Activated B cell treated with CpG ODN at 0.5 μM for 24 hours (primary cell): Measurements from ENCODE around the gene RFTN1. TPM values are rescaled to one million over a fixed set of nuclear protein-coding genes. Genes with fewer than 3 reads are reported as not detected.

Experiments used
- ATAC-seq: fragments of 200-7000 bp; cut with Tn5 transposase; one replicate; pipeline ENCODE4 v1.10.0; 2021; ENCODE audit warnings: low read depth, mild to moderate bottlenecking, moderate library complexity
- CTCF ChIA-PET: fragments of 350-600 bp; sonication (Branson Sonifier 250); formaldehyde crosslinking; loops from one replicate; lab custom pipeline; 2021; ENCODE audit warnings: antibody characterized with exemption; lab: Charles Lee
- POLR2A ChIA-PET: fragments of 350-600 bp; sonication (Branson Sonifier 250); formaldehyde crosslinking; loops from one replicate; lab custom pipeline; 2021; ENCODE audit warnings: antibody characterized with exemption; lab: Charles Lee
- DNase-seq: peaks from one replicate; pipeline ENCODE4 v3.0.0; 2022
- H3K27ac Mint-ChIP-seq: one replicate; pipeline ENCODE4 v1.8.0; 2020; ENCODE audit warnings: mixed read lengths
- H3K27me3 Mint-ChIP-seq: one replicate; pipeline ENCODE4 v1.8.0; 2021; ENCODE audit warnings: mixed read lengths
- H3K36me3 Mint-ChIP-seq: one replicate; pipeline ENCODE4 v1.8.0; 2021; ENCODE audit warnings: low read depth, mixed read lengths
- H3K4me1 Mint-ChIP-seq: one replicate; pipeline ENCODE4 v1.8.0; 2021; ENCODE audit warnings: mixed read lengths
- H3K4me3 Mint-ChIP-seq: one replicate; pipeline ENCODE4 v1.8.0; 2020; ENCODE audit warnings: mild to moderate bottlenecking, mixed read lengths
- H3K9me3 Mint-ChIP-seq: one replicate; pipeline ENCODE4 v1.8.0; 2020; ENCODE audit warnings: mixed read lengths
- intact Hi-C: fragments of 100-400 bp; cut with micrococcal nuclease; formaldehyde crosslinking; loops from one replicate; pipeline ENCODE4 v1.15.1; 2024
- total RNA-seq: library from RNA; stranded (reverse); gene quantifications from 2 replicates; pipeline ENCODE4 v1.2.3, GENCODE V29; 2022
- TF ChIP-seq, protein P1 (sequence below): fragments of 200-600 bp; IDR thresholded peaks from one replicate; pipeline ENCODE4 v1.8.0; 2022; ENCODE audit warnings: antibody characterized with exemption, mild to moderate bottlenecking

Gene RFTN1
- total RNA-seq, 1 donor from 2014 or later, result 365 TPM

DNA sequence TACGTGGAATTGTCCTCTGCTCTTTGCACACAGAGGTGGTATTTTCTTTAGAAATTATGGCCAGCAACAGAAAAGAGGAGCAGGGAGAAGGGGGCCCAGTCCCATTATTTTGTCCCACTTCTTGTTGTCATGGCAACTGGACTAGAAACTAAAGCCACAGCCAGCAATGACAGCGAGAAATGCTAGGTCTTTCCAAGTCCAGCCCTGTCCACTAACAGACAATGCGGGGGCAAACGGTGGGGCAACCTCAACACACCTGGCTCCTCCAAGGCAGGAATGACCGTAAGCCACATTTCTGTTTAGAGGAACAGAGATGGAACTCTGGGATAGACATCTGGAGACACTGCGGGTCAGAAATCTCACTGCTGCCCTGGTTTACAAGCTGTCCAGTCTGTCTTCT lies 107.3 kb downstream of the RFTN1 start:
- Mint-ChIP-seq H3K27me3 (no peaks in the 10 kb centered on the region), H3K4me3 (no peak overlapping the region), H3K27ac (no peak overlapping the region), H3K36me3 (peaks cover 71% of the 10 kb centered on the region), H3K9me3 (no peaks in the 10 kb centered on the region), H3K4me1 (peaks cover 45% of the 10 kb centered on the region)
- ChIA-PET POLR2A (interaction anchor here (1.3 to 2.0 kb wide), 2 partner anchors 23 to 106 kb away, joined by 3 to 8 read pairs; no protein-coding TSS in a partner anchor), CTCF (no interaction called here)
- ATAC-seq (no peak), DNase-seq (no peak)
- intact Hi-C loops, result no loop called here
- TF ChIP-seq, protein P1, sequence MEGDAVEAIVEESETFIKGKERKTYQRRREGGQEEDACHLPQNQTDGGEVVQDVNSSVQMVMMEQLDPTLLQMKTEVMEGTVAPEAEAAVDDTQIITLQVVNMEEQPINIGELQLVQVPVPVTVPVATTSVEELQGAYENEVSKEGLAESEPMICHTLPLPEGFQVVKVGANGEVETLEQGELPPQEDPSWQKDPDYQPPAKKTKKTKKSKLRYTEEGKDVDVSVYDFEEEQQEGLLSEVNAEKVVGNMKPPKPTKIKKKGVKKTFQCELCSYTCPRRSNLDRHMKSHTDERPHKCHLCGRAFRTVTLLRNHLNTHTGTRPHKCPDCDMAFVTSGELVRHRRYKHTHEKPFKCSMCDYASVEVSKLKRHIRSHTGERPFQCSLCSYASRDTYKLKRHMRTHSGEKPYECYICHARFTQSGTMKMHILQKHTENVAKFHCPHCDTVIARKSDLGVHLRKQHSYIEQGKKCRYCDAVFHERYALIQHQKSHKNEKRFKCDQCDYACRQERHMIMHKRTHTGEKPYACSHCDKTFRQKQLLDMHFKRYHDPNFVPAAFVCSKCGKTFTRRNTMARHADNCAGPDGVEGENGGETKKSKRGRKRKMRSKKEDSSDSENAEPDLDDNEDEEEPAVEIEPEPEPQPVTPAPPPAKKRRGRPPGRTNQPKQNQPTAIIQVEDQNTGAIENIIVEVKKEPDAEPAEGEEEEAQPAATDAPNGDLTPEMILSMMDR, result no peak

- TF ChIP-seq, protein P1, result no peak
- DNase-seq (no peak), ATAC-seq (peak; percentile 47)
- Mint-ChIP-seq H3K9me3 (no peaks in the 10 kb centered on the region), H3K27me3 (no peaks in the 10 kb centered on the region), H3K36me3 (peaks cover 82% of the 10 kb centered on the region), H3K4me3 (no peak overlapping the region), H3K27ac (no peak overlapping the region), H3K4me1 (peaks cover 49% of the 10 kb centered on the region)
- ChIA-PET CTCF (no interaction called here), POLR2A (interaction anchor here (1.4 to 2.0 kb wide), 2 partner anchors 27 to 107 kb away, joined by 3 to 8 read pairs; no protein-coding TSS in a partner anchor)
- intact Hi-C loops, result no loop called here
Observed at GRCh38 chr3:16404349-16404895, 109.1 kb downstream of the RFTN1 start.

- no peaks in the 10 kb centered on the region for H3K27me3 Mint-ChIP-seq
- peaks cover 48% of the 10 kb centered on the region for H3K4me1 Mint-ChIP-seq
- H3K4me3 Mint-ChIP-seq, result no peak overlapping the region
- TF ChIP-seq, protein P1, result no peak
- peak overlapping the region; percentile 53 for H3K27ac Mint-ChIP-seq
- ChIA-PET POLR2A (no interaction called here), CTCF (no interaction called here)
- peaks cover 78% of the 10 kb centered on the region for H3K36me3 Mint-ChIP-seq
- intact Hi-C loops, result no loop called here
- DNase-seq (no peak), ATAC-seq (no peak)
- H3K9me3 Mint-ChIP-seq, result no peaks in the 10 kb centered on the region
Observed at GRCh38 chr3:16402451-16402850, 111.0 kb downstream of the RFTN1 start.

GRCh38 chr3:16401273-16401672 lies 112.2 kb downstream of the RFTN1 start:
- TF ChIP-seq, protein P1, result no peak
- Mint-ChIP-seq H3K9me3 (no peaks in the 10 kb centered on the region), H3K36me3 (peaks cover 76% of the 10 kb centered on the region), H3K27me3 (no peaks in the 10 kb centered on the region), H3K27ac (peak overlapping the region; percentile 14), H3K4me3 (no peak overlapping the region), H3K4me1 (peaks cover 44% of the 10 kb centered on the region)
- intact Hi-C loops, result no loop called here
- ChIA-PET POLR2A (interaction anchor here (0.7 kb wide), 1 partner anchor 111 kb away, joined by 3 read pairs; no protein-coding TSS in a partner anchor), CTCF (no interaction called here)
- DNase-seq (no peak), ATAC-seq (no peak)

DNA sequence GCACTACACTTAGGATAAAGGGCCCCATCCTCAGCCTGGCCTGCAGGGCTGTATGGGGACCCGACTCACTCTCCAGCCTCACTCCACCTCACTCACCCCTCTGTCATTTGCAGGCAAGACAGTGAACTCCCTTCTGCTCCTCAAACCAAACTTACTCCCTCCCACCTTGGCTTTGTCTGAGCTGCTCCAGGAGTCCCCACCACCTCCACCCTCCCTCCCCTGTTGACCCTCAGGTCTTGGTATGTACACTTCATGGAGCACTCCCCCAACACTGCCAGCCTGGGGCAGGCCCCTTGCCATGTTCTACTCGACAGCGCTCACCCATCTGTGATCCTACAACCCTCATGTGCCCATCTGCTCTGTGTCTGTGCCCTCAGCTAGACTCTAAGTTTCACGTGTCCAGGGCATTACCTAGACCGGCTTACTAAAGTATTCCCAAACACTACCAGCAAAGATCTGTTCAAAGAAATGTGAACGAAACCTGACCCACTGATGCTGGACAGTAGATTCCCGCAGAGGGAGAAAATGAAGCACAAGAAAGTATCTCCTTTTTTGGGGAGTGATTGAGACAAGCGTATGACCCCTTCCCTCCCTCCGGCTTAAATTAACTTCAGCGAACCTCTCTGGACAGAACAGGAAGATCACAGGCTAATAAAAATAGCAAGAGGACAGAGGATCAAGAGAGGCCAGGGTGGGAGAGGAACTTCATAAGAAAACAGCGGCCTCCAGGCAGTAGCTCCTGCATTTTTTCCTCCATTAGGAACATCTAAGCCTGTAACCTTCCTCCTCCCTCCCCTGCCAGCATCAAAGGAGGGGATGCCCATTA lies 113.2 kb downstream of the RFTN1 start:
- Mint-ChIP-seq H3K27me3 (no peaks in the 10 kb centered on the region), H3K36me3 (peaks cover 73% of the 10 kb centered on the region), H3K27ac (peak overlapping the region; percentile 8), H3K4me1 (peaks cover 43% of the 10 kb centered on the region), H3K4me3 (no peak overlapping the region), H3K9me3 (no peaks in the 10 kb centered on the region)
- no peak for DNase-seq
- ChIA-PET CTCF (no interaction called here), POLR2A (interaction anchor here (0.7 to 0.9 kb wide), 2 partner anchors 110 to 112 kb away, joined by 3 read pairs; no protein-coding TSS in a partner anchor)
- TF ChIP-seq, protein P1, result no peak
- ATAC-seq, result no peak
- intact Hi-C loops, result no loop called here
